NCI-H1694 treated with DMSO at 0.1 percent for 48 hours (cell line): ENCODE results near the gene FAM131A.
A peak's percentile ranks its signal among the peaks of the same experiment; 100 is the strongest.

Experiments used
- DNase-seq: peaks from one replicate; lab custom pipeline; 2025; lab: John Stamatoyannopoulos, UW

FAM131A gene

GRCh38 chr3:184316792-184317191, 20.6 kb upstream of the FAM131A start:
- DNase-seq, result no peak

GRCh38 chr3:184317201-184317600, 20.2 kb upstream of the FAM131A start:
- DNase-seq, result no peak

- peak; percentile 69 for DNase-seq
Observed at GRCh38 chr3:184320104-184320445, 17.3 kb upstream of the FAM131A start.

DNA sequence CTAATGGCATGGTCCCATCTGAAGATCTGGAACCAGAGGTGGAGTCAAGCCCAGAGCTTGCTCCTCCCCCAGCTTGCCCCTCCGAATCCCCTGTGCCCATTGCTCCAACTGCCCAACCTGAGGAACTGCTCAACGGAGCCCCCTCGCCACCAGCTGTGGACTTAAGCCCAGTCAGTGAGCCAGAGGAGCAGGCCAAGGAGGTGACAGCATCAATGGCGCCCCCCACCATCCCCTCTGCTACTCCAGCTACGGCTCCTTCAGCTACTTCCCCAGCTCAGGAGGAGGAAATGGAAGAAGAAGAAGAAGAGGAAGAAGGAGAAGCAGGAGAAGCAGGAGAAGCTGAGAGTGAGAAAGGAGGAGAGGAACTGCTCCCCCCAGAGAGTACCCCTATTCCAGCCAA, 15.7 kb upstream of the FAM131A start:
- no peak for DNase-seq

- no peak for DNase-seq
Observed at GRCh38 chr3:184322731-184323487, 14.5 kb upstream of the FAM131A start.

DNA sequence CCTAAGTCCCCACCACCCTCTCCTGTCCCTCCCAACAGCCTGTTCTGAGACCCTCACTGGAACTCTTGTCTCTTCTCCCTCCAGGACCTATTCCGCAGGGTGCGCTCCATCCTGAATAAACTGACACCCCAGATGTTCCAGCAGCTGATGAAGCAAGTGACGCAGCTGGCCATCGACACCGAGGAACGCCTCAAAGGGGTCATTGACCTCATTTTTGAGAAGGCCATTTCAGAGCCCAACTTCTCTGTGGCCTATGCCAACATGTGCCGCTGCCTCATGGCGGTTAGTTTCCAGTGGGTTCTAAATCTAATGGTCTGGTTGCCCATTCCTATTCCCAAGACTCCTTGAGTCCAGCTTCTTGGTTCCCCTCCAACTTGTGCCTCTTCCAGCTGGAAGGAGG, 13.7 kb upstream of the FAM131A start:
- DNase-seq, result no peak

DNA sequence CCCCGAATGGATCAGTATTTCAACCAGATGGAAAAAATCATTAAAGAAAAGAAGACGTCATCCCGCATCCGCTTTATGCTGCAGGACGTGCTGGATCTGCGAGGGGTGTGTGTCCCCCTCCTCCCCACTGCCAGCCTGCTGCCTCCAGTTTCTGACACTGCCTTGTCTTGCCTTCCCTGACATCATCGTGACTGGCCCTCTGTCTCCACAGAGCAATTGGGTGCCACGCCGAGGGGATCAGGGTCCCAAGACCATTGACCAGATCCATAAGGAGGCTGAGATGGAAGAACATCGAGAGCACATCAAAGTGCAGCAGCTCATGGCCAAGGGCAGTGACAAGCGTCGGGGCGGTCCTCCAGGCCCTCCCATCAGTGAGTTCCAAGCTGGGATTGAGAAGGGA, 12.1 kb upstream of the FAM131A start:
- DNase-seq, result no peak

- DNase-seq, result no peak
Observed at GRCh38 chr3:184325715-184326369, 11.6 kb upstream of the FAM131A start.

DNA sequence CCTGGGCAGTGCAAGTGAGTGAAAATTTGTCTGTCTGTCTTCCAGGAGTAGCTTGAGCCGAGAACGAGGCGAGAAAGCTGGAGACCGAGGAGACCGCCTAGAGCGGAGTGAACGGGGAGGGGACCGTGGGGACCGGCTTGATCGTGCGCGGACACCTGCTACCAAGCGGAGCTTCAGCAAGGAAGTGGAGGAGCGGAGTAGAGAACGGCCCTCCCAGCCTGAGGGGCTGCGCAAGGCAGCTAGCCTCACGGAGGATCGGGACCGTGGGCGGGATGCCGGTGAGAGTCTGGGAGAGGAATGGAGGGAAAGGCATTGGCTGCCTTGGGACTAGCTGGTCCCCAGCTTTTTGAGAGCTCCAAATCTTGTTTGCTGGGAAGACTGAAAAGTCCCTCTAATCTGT, 10.2 kb upstream of the FAM131A start:
- DNase-seq, result no peak

GRCh38 chr3:184328516-184328915, 8.9 kb upstream of the FAM131A start:
- DNase-seq, result no peak

GRCh38 chr3:184332370-184333090, 4.9 kb upstream of the FAM131A start:
- DNase-seq, result no peak

DNA sequence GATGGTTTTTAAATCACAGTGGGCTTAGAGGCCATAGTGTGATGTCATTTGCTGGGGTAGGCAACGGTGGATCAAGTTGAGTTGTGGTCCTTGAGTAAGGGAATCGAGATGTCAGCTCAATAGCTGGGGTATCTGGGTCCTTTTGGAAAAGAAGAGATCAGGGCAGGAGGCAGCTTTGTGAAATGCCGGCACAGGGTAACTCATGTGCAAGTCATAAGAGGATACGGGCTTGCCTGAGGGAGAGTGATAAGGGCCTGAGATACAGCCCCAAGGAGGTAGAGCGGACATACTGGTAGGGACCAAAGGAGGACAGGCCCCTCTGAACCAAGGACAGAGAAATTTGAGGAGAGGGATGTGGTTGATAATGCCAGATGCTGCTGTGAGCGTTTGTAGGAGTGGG, 4.2 kb upstream of the FAM131A start:
- no peak for DNase-seq

GRCh38 chr3:184333700-184334099, 3.7 kb upstream of the FAM131A start:
- no peak for DNase-seq

GRCh38 chr3:184334470-184335158, 2.8 kb upstream of the FAM131A start:
- no peak for DNase-seq

DNA sequence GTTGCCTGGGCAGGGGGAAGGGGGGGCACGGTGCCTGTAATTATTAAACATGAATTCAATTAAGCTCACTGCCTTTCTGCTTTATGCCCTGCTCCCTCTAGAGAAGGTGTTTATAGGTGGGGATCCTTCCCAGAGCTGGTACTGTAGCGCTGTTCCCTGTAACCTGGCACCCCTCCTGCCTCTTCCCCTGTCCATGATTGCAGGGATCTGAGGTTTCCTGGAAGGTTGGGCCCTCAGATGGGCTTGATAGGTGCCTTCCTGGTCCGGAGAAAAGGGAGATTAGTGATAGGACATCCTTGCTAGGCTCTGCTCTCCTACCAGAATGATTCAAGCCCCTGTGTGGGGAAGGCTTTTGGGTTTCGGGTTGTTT, 2.1 kb upstream of the FAM131A start:
- DNase-seq, result no peak

DNA sequence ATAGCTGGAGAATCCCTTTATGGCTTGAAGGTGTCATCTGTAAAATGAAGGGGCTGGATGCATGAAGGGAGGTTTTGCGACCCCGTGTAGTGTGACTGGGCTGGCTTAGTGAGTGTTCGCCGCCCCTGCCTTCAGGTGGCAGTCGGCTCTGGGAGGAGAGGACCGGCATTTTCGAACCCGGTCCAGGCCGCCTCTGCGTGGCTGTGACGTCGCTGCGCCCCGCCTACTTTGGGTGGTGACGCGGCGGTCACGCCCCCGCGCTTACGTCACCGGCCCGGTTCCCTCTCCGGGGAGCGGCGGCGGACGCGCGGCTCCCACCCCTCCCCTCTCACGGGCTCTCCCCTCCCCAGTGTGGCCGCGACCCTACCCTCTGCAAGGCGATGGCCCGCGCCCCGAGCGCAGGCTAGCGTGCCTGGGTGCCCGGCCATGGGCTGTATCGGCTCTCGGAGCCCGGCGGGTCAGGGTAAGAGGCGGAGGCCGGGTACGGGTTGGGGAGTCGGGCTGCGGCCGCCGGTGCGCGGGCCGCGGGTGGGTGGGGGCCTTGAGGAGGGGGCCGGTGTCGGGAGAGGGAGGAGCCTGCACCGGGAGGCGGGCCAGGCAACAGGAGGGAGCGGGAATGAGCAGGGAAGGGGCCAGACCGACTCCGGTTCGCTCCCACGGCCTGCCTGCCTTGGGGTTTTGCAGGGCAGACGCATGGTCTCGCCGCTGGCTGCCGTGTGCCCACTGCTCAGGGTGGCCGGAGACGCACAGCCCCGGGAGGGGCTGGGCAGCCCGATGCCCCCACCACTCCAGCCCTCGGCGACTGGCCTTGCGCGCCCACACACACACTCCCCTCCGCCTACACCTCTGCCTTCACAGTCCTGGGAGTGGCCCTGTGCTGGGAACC, 1.5 kb upstream of the FAM131A start:
- no peak for DNase-seq

- peak; percentile 65 for DNase-seq
Observed at GRCh38 chr3:184336547-184337398, 627 bp upstream of the FAM131A start.

DNA sequence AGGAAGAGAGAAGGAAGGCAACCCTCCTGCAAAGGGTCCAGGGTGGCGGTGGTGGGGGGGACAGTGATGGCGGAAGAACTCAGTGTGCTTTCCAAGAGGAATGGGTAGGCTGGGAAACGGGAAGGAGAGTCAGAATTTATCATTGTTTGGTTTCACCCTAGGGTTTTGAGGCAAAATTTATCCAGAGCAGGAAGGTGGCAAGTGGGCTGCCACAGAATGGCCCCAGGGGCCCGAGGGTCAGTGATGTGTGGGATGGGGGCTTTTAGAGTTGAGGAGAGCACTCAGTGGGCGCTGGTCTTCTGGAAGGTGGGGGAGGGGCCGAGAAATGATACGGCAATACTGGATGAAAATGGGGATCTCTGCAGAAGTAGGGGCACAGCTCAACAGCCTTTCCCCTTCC, 581 bp downstream of the FAM131A start:
- no peak for DNase-seq

DNA sequence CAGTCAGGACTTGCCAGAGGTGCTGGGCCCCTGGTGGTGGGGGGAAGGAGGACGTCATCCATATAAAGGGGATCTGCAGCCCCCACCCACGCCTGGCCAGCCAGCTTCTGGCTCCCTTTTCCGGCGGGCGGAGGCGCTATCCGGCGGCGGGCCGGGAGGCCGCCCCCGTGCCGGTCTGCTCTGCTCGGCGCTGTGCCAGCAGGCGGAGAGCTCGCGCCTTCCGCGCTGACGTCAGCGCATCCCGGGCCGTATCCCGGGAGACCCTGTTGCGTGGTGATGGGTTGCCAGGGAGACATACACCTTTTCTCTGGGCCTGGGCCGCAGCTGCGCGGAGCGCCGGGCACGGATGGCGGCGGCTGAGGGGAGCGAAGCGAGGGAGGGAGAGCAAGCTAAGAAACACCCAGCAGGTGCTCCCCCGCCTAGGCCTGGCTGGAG, 1.1 kb downstream of the FAM131A start:
- peak; percentile 83 for DNase-seq

DNA sequence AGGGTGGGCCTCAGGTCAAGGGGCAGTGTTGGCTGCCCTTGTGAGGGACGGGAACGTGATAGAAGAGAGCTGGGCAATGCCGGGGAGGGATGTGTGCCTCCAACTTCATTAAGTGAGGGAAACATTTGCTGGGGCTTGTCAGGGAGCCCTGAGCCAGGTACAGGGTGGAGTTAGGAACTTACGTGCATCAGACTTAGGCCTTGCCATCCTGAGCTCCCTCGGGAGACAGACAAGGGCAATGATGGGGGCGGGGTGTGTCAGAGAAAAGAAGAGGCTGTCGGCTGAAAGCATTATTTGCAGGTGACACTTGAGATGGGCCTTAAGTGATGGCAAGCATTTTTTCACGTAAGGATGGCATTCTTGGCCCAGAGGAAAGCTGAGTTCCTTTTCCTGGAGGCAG, 1.6 kb downstream of the FAM131A start:
- DNase-seq, result no peak
